NCI-H2196 (cell line): ENCODE data around the gene TAF1D.
A peak's percentile ranks its signal among the peaks of the same experiment; 100 is the strongest.
"Not testable (repeated sequence)": the region's sequence is repeated elsewhere in the genome, so short reads cannot be mapped to it uniquely, and the experiment has no call there.

Source experiments
- DNase-seq: peaks from one replicate; lab custom pipeline; 2025; ENCODE audit not compliant: unreplicated experiment; lab: John Stamatoyannopoulos, UW

The TAF1D gene

GRCh38 chr11:93741094-93741881, at the start of gene TAF1D, which contains the start of gene C11orf54:
Gene TAF1D, minus strand, starts transcription at chr11:93741495. Its CDS starts 2,191 bp downstream, at chr11:93739304.
Gene C11orf54, plus strand, starts transcription at chr11:93741672. Its CDS starts 5,722 bp downstream, at chr11:93747394.
- peak; percentile 99 for DNase-seq

- no peak for DNase-seq
These were observed 43.7 kb upstream of the TAF1D start for GRCh38 chr11:93784935-93785360.

GRCh38 chr11:93784145-93784934, 43.0 kb upstream of the TAF1D start, which contains the start of gene MED17:
Gene MED17, plus strand, starts transcription at chr11:93784282. Its CDS starts 232 bp downstream, at chr11:93784514.
- DNase-seq, result peak; percentile 95

- DNase-seq, result no peak
These were observed 42.5 kb upstream of the TAF1D start for GRCh38 chr11:93783765-93784144.

GRCh38 chr11:93783362-93783761, 42.1 kb upstream of the TAF1D start:
- no peak for DNase-seq

- DNase-seq, result no peak
These were observed 34.0 kb upstream of the TAF1D start for GRCh38 chr11:93775289-93775688.

GRCh38 chr11:93774560-93774959, 33.3 kb upstream of the TAF1D start:
- not testable (repeated sequence) for DNase-seq

- DNase-seq, result no peak
These were observed 32.4 kb upstream of the TAF1D start for GRCh38 chr11:93773601-93774200.

- no peak for DNase-seq
These were observed 31.8 kb upstream of the TAF1D start for GRCh38 chr11:93773045-93773477.

- no peak for DNase-seq
These were observed 30.8 kb upstream of the TAF1D start for GRCh38 chr11:93772123-93772522.

- no peak for DNase-seq
These were observed 28.9 kb upstream of the TAF1D start for GRCh38 chr11:93770160-93770559.

- no peak for DNase-seq
These were observed 25.7 kb upstream of the TAF1D start for GRCh38 chr11:93767018-93767417.

GRCh38 chr11:93766504-93766903, 25.2 kb upstream of the TAF1D start:
- DNase-seq, result no peak

GRCh38 chr11:93765551-93765950, 24.3 kb upstream of the TAF1D start:
- DNase-seq, result no peak

GRCh38 chr11:93761910-93762309, 20.6 kb upstream of the TAF1D start:
- DNase-seq, result no peak

- not testable (repeated sequence) for DNase-seq
These were observed 17.8 kb upstream of the TAF1D start for GRCh38 chr11:93759123-93759522.

- DNase-seq, result no peak
These were observed 16.9 kb upstream of the TAF1D start for GRCh38 chr11:93757924-93758865.

GRCh38 chr11:93757301-93757700, 16.0 kb upstream of the TAF1D start:
- no peak for DNase-seq

- DNase-seq, result no peak
These were observed 15.5 kb upstream of the TAF1D start for GRCh38 chr11:93756748-93757147.

- DNase-seq, result no peak
These were observed 11.9 kb upstream of the TAF1D start for GRCh38 chr11:93753241-93753640.
